GM18502 (cell line): ENCODE data around the gene MRPS34.
"Not testable (repeated sequence)": the region's sequence is repeated elsewhere in the genome, so short reads cannot be mapped to it uniquely, and the experiment has no call there.

Experiments used
- ATAC-seq: cut with Tn5 transposase; IDR thresholded peaks from one replicate; pipeline ENCODE4 v1.9.1; 2021; ENCODE audit warnings: mild to moderate bottlenecking; ENCODE audit not compliant: unreplicated experiment, poor library complexity

The MRPS34 gene

GRCh38 chr16:1772908-1773702 is at the start of gene MRPS34:
Gene MRPS34, minus strand, starts transcription at chr16:1773134. Its CDS starts 15 bp downstream, at chr16:1773119.
- ATAC-seq, result peak; percentile 49

GRCh38 chr16:1821861-1822611 is 49.1 kb upstream of the MRPS34 start:
- no peak for ATAC-seq

DNA sequence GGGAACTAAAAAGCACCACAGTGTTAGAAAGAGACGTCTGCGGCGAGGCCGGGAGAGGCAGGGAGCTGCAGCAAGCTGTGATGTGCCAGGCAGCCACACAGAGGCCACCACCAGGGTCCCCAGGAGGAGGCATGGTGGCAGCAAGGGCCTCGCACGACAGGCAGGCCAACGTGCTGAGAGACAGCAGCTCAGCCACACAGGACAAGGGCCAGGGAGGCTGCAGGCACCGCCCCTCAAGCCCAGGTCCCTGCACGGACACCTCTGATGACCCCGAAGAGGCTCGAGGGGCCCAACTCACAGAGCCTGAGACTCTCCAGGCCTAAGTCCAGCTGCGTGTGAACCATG is 48.0 kb upstream of the MRPS34 start:
- ATAC-seq, result no peak

DNA sequence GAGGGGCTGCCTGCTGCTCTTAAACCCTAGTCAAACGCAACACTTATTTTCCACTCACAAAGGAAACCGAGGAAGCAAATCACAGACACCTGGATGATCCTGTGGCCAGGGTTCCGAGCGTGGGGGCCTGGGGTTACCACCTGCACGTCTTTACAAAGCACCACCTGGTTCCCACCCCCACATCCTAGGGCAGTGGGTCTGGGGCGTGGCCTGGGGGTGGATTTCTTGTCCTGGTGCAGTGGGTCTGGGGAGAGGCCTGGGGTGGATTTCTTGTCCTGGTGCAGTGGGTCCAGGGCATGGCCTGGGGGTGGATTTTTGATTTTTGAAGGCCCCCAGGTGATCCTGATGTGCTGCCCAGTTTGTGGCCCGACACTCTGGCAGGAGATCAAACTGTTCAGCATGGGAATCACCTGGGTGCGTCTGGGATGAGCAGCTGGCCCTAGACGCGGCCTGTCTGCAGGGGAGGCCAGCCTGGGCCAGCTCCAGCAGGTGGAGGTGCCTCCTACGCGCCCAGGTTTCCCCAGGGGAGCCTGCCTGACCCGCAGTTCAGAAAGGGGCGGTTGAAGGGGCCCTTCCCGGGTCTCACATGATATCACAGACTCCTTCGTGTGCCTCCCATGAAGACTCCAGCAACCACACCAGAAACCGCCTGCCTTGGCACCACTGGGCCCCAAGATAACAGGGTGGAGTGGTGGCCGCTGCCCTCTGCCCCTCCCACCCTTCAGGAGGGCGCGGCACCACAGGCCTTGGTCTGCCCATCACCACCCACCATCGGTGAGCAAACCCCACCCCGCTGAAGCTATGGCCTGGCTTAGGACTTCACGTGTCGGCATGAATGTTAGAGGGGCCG is 47.4 kb upstream of the MRPS34 start:
- no peak for ATAC-seq

DNA sequence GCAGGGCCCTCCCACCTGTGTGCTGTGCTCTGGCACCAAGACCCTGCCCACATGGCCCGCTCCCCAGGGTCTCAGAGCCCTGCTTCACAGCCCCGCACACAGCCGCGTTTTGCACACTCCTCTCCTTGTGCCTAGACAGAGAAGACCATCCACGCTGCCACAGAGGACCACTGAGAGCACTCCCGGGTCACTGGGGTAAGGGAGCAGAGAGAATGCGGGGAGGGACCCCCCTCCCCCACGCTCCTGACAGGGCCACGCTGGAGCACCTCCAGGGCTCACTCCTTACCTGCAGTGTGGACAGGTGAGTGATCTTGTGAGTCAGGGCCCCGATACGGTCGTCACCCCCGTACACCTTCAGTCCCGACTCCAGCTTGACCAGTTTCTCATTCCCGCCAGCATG is 46.7 kb upstream of the MRPS34 start:
- no peak for ATAC-seq

DNA sequence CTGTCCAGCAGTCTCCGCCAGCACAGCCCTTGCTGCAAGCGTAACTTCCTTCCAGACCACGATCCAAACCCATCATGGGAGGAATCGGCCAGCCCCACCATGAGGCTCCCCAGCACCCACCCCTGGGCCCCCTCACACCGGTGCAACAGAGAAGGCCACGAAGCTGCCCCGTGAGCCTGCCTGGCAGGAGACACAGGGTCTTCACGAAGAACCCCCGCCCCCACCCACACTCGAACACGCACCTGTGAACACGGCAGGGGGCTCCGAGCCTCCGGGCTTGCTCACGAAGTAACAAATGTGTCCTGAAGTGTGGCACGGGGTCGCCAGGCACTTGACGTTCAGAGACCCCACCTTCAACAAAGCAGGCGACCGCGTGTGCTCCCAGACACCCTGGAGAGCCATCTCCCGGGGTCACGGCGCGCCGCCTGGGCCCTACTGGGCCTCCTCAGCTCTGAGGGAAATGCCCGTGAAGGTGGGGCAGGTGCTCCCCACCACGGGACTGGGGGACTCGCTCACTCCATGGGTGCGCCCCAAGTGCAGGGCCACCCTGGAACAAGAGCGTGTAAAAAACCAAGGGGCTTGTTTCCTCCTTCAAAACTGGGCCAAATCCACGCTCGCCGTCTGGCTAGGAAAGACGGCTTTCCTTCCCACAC is 46.1 kb upstream of the MRPS34 start:
- ATAC-seq, result no peak

- no peak for ATAC-seq
Measured at GRCh38 chr16:1818204-1818872, 45.4 kb upstream of the MRPS34 start.

DNA sequence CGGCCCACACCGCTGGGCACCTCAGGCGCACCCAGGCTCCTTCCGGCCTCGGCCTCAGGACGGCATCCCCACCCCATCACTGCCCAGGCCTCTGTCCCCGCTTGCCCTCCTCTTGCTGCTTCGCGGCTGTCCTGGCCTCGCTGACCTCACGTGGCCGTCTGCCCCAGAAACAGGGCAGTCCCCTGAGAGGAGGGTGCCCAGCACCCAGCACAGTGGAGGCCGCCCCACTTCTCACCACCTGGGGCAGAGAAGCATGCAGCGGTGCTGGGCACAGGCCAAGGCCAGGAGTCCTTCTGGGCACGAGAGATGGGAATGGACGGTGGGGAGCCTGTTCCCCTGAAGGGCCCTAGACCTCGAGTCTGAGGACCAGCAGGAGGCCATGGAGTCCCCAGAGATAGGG is 44.8 kb upstream of the MRPS34 start:
- ATAC-seq, result no peak

- no peak for ATAC-seq
Measured at GRCh38 chr16:1817276-1817589, 44.3 kb upstream of the MRPS34 start.

DNA sequence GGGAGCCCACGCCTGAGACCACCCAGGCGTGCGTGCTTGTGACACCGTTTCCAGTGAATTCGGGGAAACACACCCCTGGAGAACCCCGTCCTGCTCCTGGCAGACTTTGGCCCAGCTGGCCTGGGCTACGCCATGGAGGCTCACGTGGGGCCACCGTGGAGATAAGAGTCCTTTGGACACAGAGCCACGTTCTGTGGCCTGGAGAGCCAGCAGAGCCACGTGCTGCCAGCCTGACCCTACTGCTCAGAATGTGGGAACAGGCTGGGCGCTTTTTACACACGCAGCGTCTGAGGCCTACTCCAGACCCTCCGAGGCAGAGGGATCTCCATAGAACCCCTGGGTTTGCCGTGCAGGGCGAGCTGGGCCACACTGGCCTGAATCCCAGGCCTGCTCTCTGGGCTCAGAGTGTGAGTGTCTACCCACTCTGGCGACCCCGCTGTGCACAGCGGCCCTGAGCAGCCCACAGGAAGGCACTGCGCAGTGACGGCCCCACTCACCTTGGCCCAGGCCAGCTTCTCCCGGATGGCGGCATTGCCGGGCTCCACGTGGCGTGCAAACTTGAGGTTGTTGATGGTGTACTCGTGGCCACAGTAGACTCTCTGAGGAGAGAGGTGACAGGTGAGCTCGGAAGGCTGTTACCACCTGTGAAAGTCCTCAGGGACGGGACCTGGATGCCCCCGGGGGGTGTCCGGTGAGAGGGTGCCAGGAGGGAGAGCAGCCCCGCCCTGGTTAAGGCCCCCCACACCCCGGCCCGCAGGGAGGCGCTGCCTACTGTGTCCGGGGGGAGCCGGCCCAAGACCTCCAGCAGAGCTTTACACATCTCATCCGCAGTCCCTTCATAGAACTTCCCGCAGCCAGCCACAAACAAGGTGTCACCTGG is 43.7 kb upstream of the MRPS34 start:
- ATAC-seq, result no peak

- ATAC-seq, result no peak
Measured at GRCh38 chr16:1815461-1815860, 42.5 kb upstream of the MRPS34 start.

DNA sequence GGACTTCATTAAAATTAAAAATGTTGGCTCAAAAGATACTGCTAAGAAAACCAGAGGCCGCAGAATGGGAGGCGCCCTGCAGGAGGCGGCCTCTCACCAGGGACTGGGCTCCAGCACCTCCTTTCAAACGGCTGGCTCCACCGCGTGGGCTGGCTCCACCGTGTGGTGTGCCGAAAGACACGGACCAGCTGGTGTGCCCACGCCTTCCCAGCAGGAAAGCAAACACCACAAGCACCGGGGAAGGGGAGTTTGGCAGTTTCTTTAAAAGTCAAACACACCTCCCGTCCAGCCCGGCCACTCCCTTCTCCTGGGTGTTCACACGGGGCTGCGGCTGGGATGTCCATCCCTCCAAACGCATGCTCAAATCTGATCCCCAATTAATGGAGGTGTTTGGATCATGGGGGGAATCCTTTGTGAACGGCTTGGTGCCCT is 39.8 kb upstream of the MRPS34 start:
- ATAC-seq, result no peak

DNA sequence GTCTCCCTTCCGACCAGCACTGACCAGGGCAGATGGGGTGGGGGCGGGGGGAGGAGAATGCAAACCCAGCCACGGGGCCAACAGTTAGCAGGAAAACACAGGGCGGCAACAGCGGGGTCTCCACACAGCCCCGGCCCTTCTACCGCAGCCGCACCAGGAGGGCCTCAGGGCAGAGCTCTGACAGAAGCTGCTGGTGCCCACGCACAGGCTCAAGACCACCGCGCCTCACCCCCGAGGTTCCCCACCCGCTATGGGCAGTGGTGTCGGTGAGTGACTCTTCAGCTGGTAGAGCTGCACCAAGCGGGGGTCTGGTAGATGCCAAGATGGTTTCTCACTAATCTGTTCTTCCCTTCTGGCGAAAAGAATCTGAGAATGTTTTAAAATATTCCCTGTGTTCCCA is 37.6 kb upstream of the MRPS34 start:
- ATAC-seq, result no peak

GRCh38 chr16:1810106-1810505 is 37.2 kb upstream of the MRPS34 start:
- ATAC-seq, result no peak

- no peak for ATAC-seq
Measured at GRCh38 chr16:1809281-1809801, 36.4 kb upstream of the MRPS34 start.

GRCh38 chr16:1808691-1809090 is 35.8 kb upstream of the MRPS34 start:
- no peak for ATAC-seq

DNA sequence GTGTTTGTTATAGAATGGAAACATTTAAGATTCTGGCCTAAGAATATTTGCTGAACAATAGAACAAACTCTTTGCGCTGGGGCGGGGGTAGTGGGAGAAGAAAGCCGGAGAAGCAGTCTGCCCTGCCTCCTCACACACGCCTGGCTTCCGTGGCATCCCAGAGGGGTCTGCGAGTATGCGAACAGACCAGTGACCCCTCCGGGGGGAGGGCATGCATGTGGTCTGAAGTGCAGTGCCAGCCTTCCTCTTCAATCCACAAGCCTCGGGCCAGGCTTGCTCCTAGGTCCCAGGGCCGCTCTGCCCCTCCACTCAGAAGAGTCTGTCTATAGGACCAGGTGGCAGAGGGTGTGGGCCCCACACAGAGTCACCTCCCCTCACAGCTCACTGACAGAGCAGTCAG is 34.7 kb upstream of the MRPS34 start:
- ATAC-seq, result no peak

GRCh38 chr16:1800701-1801100 is 27.8 kb upstream of the MRPS34 start:
- no peak for ATAC-seq

GRCh38 chr16:1799263-1799662 is 26.3 kb upstream of the MRPS34 start:
- not testable (repeated sequence) for ATAC-seq
